Measurements from ENCODE around the gene DNAJA3. TPM values are rescaled to one million over a fixed set of nuclear protein-coding genes. Genes with fewer than 3 reads are reported as not detected.
"Not testable (repeated sequence)": the region's sequence is repeated elsewhere in the genome, so short reads cannot be mapped to it uniquely, and the experiment has no call there.

The DNAJA3 gene
- total RNA-seq, 1 donor from 2014 or later: 40.6 TPM

GRCh38 chr16:4393240-4393600 lies 32.4 kb upstream of the DNAJA3 start:
- TF ChIP-seq CTCF (conservative IDR thresholded peaks at IDR 0.05; ENCODE audit: low read depth, low read length): no peak
- no peak overlapping the region for H3K4me3 ChIP-seq (ENCODE audit: low read depth, low read length)
- no peak for DNase-seq (ENCODE audit: low read depth)

DNA sequence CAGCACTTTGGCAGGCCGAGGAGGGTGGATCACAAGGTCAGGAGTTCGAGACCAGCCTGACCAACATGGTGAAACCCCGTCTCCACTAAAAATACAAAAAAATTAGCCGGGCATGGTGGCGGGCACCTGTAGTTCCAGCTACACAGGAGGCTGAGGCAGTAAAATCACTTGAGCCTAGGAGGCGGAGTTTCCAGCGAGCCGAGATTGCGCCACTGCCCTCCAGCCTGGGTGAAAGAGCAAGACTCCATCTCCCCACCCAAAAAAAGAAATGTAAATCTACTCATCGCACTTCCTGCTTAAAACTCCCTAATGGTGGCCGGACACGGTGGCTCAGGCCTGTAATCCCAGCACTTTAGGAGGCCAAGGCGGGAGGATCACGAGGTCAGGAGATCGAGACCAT lies 31.8 kb upstream of the DNAJA3 start:
- not testable (repeated sequence) for DNase-seq (ENCODE audit: low read depth); H3K4me3 ChIP-seq (ENCODE audit: low read depth, low read length)

GRCh38 chr16:4395055-4395726 lies 30.5 kb upstream of the DNAJA3 start:
- no peak for DNase-seq (ENCODE audit: low read depth)
- no peak for TF ChIP-seq CTCF (conservative IDR thresholded peaks at IDR 0.05; ENCODE audit: low read depth, low read length)

DNA sequence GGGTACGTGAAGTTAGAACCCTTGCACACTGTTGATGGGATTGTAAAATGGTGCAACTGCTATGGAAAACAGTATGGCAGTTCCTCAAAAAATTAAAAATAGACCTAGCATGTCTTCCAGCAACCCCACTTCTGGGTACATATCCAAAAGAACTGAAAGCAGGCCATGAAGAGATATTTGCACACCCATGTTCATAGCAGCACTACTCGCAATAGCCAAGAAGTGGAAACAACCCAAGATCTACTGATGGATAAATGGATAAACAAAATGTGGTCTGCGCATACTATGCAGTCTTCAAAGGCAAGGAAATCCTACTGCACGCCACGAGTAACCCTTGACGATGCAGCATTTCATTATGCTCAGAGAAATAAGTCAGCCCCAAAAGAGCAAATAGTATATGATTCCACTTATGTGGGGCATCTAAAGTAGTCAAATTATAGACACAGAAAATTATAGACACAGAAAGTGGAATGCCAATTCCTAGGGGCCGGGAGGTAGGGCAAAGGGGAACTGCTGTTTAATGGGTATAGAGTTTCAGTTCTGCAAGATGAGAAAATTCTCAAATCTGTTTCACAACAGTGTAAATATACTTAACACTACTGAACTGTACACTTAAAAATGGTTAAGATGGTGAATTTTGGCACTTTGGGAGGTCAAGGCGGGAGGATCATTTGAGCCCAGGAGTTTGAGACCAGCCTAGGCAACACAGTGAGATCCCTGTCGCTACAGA lies 26.5 kb upstream of the DNAJA3 start:
- DNase-seq (ENCODE audit: low read depth): no peak
- no peak for TF ChIP-seq CTCF (conservative IDR thresholded peaks at IDR 0.05; ENCODE audit: low read depth, low read length)
- no peak overlapping the region for H3K4me3 ChIP-seq (ENCODE audit: low read depth, low read length)

More at GRCh38 chr16:4395055-4395726, 30.5 kb upstream of the DNAJA3 start:
- H3K4me3 ChIP-seq (ENCODE audit: low read depth, low read length): no peak overlapping the region

DNA sequence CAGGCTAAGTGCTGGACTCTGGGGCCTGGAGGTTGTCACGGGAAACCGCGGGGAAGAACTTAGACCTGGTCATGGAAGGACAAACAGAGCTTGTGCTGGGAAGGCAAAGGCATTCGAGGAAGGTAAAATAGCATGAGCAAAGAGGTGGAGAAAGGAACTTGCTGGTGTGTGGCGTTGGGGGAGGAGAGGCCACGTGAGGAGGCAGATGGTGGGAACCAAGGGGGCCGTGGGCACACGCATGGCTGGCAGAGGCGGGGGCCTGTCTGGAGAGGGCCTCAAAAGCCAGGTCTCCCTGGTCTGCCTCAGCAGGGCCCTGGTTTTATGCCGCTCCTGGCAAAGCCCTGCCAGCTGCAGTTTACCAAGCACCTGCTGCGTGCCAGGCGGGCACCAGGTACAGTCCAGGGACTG lies 24.6 kb upstream of the DNAJA3 start:
- H3K4me3 ChIP-seq (ENCODE audit: low read depth, low read length): no peak overlapping the region
- DNase-seq (ENCODE audit: low read depth): no peak
- TF ChIP-seq CTCF (conservative IDR thresholded peaks at IDR 0.05; ENCODE audit: low read depth, low read length): no peak

DNA sequence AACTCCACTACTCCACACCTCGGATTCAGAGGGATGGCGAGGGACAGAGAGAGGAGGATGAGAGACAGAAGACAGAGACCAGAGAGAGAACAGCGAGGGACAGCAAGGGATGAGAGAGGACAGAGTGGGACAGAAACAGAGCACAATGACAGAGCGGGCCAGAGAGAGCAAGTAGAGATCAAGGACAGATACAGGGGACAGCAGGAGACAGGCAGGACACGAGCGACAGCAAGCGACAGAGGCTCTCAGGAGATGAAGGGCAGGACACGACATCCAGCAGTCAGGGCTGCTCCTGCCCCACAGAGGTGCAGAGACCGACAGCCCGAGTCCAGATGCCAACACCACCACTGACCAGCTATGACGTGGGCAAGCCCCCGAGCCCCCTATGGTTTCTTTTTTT lies 24.2 kb upstream of the DNAJA3 start:
- H3K4me3 ChIP-seq (ENCODE audit: low read depth, low read length): no peak overlapping the region
- DNase-seq (ENCODE audit: low read depth): no peak
- TF ChIP-seq CTCF (conservative IDR thresholded peaks at IDR 0.05; ENCODE audit: low read depth, low read length): no peak

DNA sequence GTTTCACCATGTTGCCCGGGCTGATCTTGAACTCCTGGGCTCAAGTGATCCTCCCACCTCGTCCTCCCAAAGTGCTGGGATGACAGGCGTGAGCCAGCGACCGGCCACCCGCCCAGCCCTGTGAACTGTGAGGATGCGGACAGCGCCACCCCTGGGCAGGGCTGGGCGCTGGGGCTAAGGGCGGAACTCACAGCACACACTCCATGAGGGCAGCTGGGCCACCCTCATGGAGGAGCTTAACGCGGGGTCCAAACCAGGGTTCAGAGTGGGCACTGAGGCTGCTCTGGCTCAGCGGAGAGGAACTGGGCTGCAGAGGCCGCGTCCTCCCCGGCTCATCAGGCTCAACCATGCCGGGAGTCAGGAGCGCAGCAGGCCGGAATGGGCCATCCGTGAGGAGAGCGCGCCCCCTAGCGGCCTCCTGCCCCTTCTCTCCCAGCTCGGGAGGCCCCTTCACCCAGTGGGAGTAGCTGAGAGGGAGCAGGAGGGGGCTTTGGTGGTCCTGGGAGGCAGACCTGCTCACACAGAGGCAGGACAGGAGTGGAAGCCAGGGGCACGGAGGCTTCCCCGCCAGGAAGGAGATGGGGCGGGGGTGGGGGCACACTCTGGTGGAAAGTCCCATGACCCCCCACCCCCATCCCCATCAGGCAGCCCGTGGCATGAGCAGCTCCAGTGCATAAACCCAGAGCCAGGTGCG lies 23.1 kb upstream of the DNAJA3 start:
- H3K4me3 ChIP-seq (ENCODE audit: low read depth, low read length): no peak overlapping the region
- TF ChIP-seq CTCF (conservative IDR thresholded peaks at IDR 0.05; ENCODE audit: low read depth, low read length): peak; percentile 78
- no peak for DNase-seq (ENCODE audit: low read depth)

Measured in epithelial cell of proximal tubule (primary cell).